A549 (cell line): Measurements from ENCODE around the gene PIH1D1. TPM values are rescaled to one million over a fixed set of nuclear protein-coding genes. Genes with fewer than 3 reads are reported as not detected.

Source experiments
- ATAC-seq, 2 experiments: fragments of 200-7000 bp in 1 of 2; fragments of >200 bp in 1 of 2; cut with Nextera tagmentation in 1 of 2; cut with Tn5 transposase in 1 of 2; 3 replicates each; pipeline versions ENCODE4 v1.8.0 to v1.9.1; 2018 to 2020; ENCODE audit warnings: mild to moderate bottlenecking in 1 of 2, moderate library complexity in 1 of 2
- CTCF ChIA-PET: fragments of 300-600 bp; sonication (Branson Sonifier 250); formaldehyde crosslinking; extraction: SDS; loops from one replicate; lab custom pipeline; 2021; ENCODE audit warnings: antibody characterized with exemption, inconsistent platforms; lab: Yijun Ruan, JAX
- POLR2A ChIA-PET: fragments of 350-600 bp; formaldehyde crosslinking; extraction: SDS; loops from one replicate; lab custom pipeline; 2021; ENCODE audit warnings: antibody characterized with exemption, inconsistent platforms; lab: Yijun Ruan, JAX
- DNase-seq, 2 experiments: peaks; one replicate each; pipeline versions ENCODE4 v3.0.0 to v3.0.0-alpha.2; 2011 to 2016; ENCODE audit warnings: low read depth in 1 of 2, low spot score in 1 of 2
- FAIRE-seq: peaks from 2 replicates; lab custom pipeline; 2011; peaks lifted over from hg19 to GRCh38; lab: Jason Lieb, UNC
- H3K27ac ChIP-seq, 2 experiments: fragments of >200 bp; sonication (Bioruptor Twin); formaldehyde crosslinking; 3 replicates each; pipeline ENCODE4 v1.5.1; 2016 to 2017
- H3K4me1 ChIP-seq: fragments of >200 bp; sonication (Bioruptor Twin); formaldehyde crosslinking; 3 replicates; pipeline ENCODE4 v1.6.1; 2016
- H3K4me2 ChIP-seq: fragments of >200 bp; sonication (Bioruptor Twin); formaldehyde crosslinking; 3 replicates; pipeline ENCODE4 v1.6.1; 2016
- H3K4me3 ChIP-seq: fragments of >200 bp; sonication (Bioruptor Twin); formaldehyde crosslinking; 3 replicates; pipeline ENCODE4 v1.5.1; 2016
- H3K9me3 ChIP-seq: fragments of >200 bp; sonication (Bioruptor Twin); formaldehyde crosslinking; 3 replicates; pipeline ENCODE4 v1.6.1; 2016
- BCL3 ChIP-seq: fragments of >200 bp; sonication (Bioruptor Twin); formaldehyde crosslinking; IDR thresholded peaks from 3 replicates; pipeline ENCODE4 v1.6.1; 2016
- BHLHE40 ChIP-seq: IDR thresholded peaks from 2 replicates; pipeline ENCODE4 v1.6.1; 2012; ENCODE audit warnings: low read depth, low read length, inconsistent platforms
- EHMT2 ChIP-seq: fragments of 200-600 bp; sonication (generic); IDR thresholded peaks from 2 replicates; pipeline ENCODE4 v1.6.1; 2016; ENCODE audit warnings: antibody characterized with exemption, low read depth, mild to moderate bottlenecking, moderate library complexity
- ESRRA ChIP-seq: fragments of 150-350 bp; IDR thresholded peaks from 2 replicates; pipeline ENCODE4 v1.6.1; 2014; ENCODE audit warnings: mild to moderate bottlenecking, low read length, borderline replicate concordance
- FOSB ChIP-seq: fragments of 250-450 bp; sonication (Bioruptor Pico); IDR thresholded peaks from 2 replicates; pipeline ENCODE4 v1.5.0; 2020; ENCODE audit warnings: mild to moderate bottlenecking, moderate library complexity
- HES2 ChIP-seq: fragments of >200 bp; sonication (Bioruptor Twin); formaldehyde crosslinking; IDR thresholded peaks from 2 replicates; pipeline ENCODE4 v1.6.1; 2016
- HEYL ChIP-seq: fragments of 250-450 bp; sonication (Bioruptor Pico); IDR thresholded peaks from 2 replicates; pipeline ENCODE4 v1.8.0; 2021; ENCODE audit warnings: mild to moderate bottlenecking, moderate library complexity
- HOXA7 ChIP-seq: fragments of 250-450 bp; sonication (Bioruptor Pico); IDR thresholded peaks from 2 replicates; pipeline ENCODE4 v1.5.0; 2020; ENCODE audit warnings: mild to moderate bottlenecking, moderate library complexity
- HOXB13 ChIP-seq: fragments of 250-450 bp; sonication (Bioruptor Pico); IDR thresholded peaks from 2 replicates; pipeline ENCODE4 v1.5.0; 2020; ENCODE audit warnings: low read depth, mild to moderate bottlenecking, moderate library complexity
- HOXB5 ChIP-seq: fragments of 250-450 bp; sonication (Bioruptor Pico); IDR thresholded peaks from 2 replicates; pipeline ENCODE4 v1.5.0; 2020; ENCODE audit warnings: mild to moderate bottlenecking, moderate library complexity
- JUN ChIP-seq, 2 experiments: fragments of >200 bp; sonication (Bioruptor Twin); formaldehyde crosslinking; IDR thresholded peaks; 2 replicates in 1 of 2; 3 replicates in 1 of 2; pipeline ENCODE4 v1.6.1; 2016 to 2017
- JUNB ChIP-seq: fragments of >200 bp; sonication (Bioruptor Twin); formaldehyde crosslinking; IDR thresholded peaks from 2 replicates; pipeline ENCODE4 v1.6.1; 2016
- KDM1A ChIP-seq: fragments of 200-600 bp; sonication (generic); IDR thresholded peaks from 2 replicates; pipeline ENCODE4 v1.6.1; 2016; ENCODE audit warnings: low read depth, mild to moderate bottlenecking
- KDM5A ChIP-seq: fragments of 200-600 bp; sonication (generic); IDR thresholded peaks from 2 replicates; pipeline ENCODE4 v1.6.1; 2016; ENCODE audit warnings: antibody characterized with exemption, mild to moderate bottlenecking
- MAZ ChIP-seq: fragments of 150-350 bp; IDR thresholded peaks from 2 replicates; pipeline ENCODE4 v1.6.1; 2014; ENCODE audit warnings: antibody characterized with exemption, low read depth, low read length, borderline replicate concordance
- PHF8 ChIP-seq: fragments of 200-600 bp; sonication (generic); IDR thresholded peaks from 2 replicates; pipeline ENCODE4 v1.6.1; 2016; ENCODE audit warnings: low read depth, mild to moderate bottlenecking, antibody characterized with exemption, moderate library complexity, borderline replicate concordance
- RAD21 ChIP-seq, 2 experiments: fragments of >200 bp in 1 of 2; sonication (Bioruptor Twin) in 1 of 2; formaldehyde crosslinking in 1 of 2; IDR thresholded peaks in 1 of 2; conservative IDR thresholded peaks in 1 of 2; 2 replicates in 1 of 2; 3 replicates in 1 of 2; pipeline ENCODE4 v1.6.1; 2012 to 2018; ENCODE audit warnings: inconsistent platforms in 1 of 2
- RARB ChIP-seq: fragments of 250-450 bp; sonication (Bioruptor Pico); IDR thresholded peaks from 2 replicates; pipeline ENCODE4 v1.8.0; 2021; ENCODE audit warnings: mild to moderate bottlenecking, moderate library complexity
- REST ChIP-seq: fragments of 200-600 bp; sonication (generic); IDR thresholded peaks from 2 replicates; pipeline ENCODE4 v1.6.1; 2016; ENCODE audit warnings: antibody characterized with exemption, mild to moderate bottlenecking, moderate library complexity
- RFX5 ChIP-seq: fragments of 450-650 bp; IDR thresholded peaks from 2 replicates; pipeline ENCODE4 v1.7.1; 2014; ENCODE audit warnings: antibody characterized with exemption, mild to moderate bottlenecking, moderate library complexity
- RNF2 ChIP-seq: fragments of 200-600 bp; sonication (generic); IDR thresholded peaks from 2 replicates; pipeline ENCODE4 v1.6.1; 2016; ENCODE audit warnings: low read depth, mild to moderate bottlenecking, antibody characterized with exemption, moderate library complexity, borderline replicate concordance
- TFCP2L1 ChIP-seq: fragments of 250-450 bp; sonication (Bioruptor Pico); IDR thresholded peaks from 2 replicates; pipeline ENCODE4 v1.5.0; 2021; ENCODE audit warnings: mild to moderate bottlenecking
- WGBS: methylation state at CpG from one replicate; pipeline ENCODE4 v1.1.6; 2017; ENCODE audit errors: missing lambda C conversion rate; 5-methylcytosine and 5-hydroxymethylcytosine counted together
- polyA plus RNA-seq, 4 experiments: library from polyadenylated mRNA; depleted of rRNA in 3 of 4; stranded (reverse); fragments of >200 nt; fragmentation: RNase III in 1 of 4; extraction: RNeasy Plus Mini Kit Qiagen cat#74134 plus additional on column Dnase treatment in 1 of 4; gene quantifications; 2 replicates in 3 of 4; 3 replicates in 1 of 4; pipeline ENCODE4 v1.2.3, GENCODE V29; 2011 to 2017

Gene PIH1D1
- polyA plus RNA-seq, 2 of the 4 experiments (the other 2 are of a cell fraction), result 89.7 to 114 TPM

GRCh38 chr19:49497047-49497788 is 45.6 kb upstream of the PIH1D1 start (continued):
- TF ChIP-seq RFX5 (no peak), KDM5A (no peak)

GRCh38 chr19:49496574-49497008 is 45.0 kb upstream of the PIH1D1 start:
- WGBS, result 1% methylated on average over 11 of the region's 11 CpGs
- peak overlapping the region; percentile 97 for H3K4me3 ChIP-seq
- CTCF ChIA-PET, result interaction anchor here (0.6 to 1.7 kb wide), 3 partner anchors 10 to 74 kb away, joined by 3 to 5 read pairs (median 5); no protein-coding TSS in a partner anchor
- DNase-seq (no peak), FAIRE-seq (no peak)
- POLR2A ChIA-PET, result interaction anchor here (1.0 to 1.7 kb wide), 11 partner anchors 9 to 180 kb away, joined by 3 to 13 read pairs (median 6); partner anchors contain the start of genes NOSIP, PIH1D1, PRMT1 and PRRG2
- peaks cover 38% of the 10 kb centered on the region for H3K4me1 ChIP-seq
- peak overlapping the region; percentile 89 for H3K4me2 ChIP-seq
- TF ChIP-seq JUNB, result no peak
- TF ChIP-seq REST, result no peak
- no peak for TF ChIP-seq HOXB13 (CRISPR knock-in tag)
- peak; percentile 68; the same call in 1 of the 2 replicates for TF ChIP-seq FOSB
- TF ChIP-seq MAZ, result no peak
- peak; percentile 69 for TF ChIP-seq HOXA7 (CRISPR knock-in tag)
- no peak for TF ChIP-seq RAD21 (conservative IDR thresholded peaks at IDR 0.05 in 1 of 2, IDR thresholded peaks at IDR 0.05 in 1 of 2)
- no peak for TF ChIP-seq KDM1A
- TF ChIP-seq KDM5A, result peak; percentile 25; the same call in 1 of the 2 replicates
- no peak; the same call in none of the 2 replicates for TF ChIP-seq PHF8
- peak; percentile 38; the same call in 1 of the 2 replicates for TF ChIP-seq HOXB5 (CRISPR knock-in tag)
- TF ChIP-seq HEYL (CRISPR knock-in tag), result no peak
- TF ChIP-seq ESRRA, result no peak
- TF ChIP-seq RNF2, result no peak
- no peak for TF ChIP-seq BHLHE40
- no peak for TF ChIP-seq EHMT2
- no peak for TF ChIP-seq HES2
- TF ChIP-seq BCL3, result 0 out of 3 replicates have a peak, but pooled peaks have one; percentile 2
- TF ChIP-seq TFCP2L1 (CRISPR knock-in tag), result no peak
- TF ChIP-seq RARB, result 0 out of 2 replicates have a peak, but pooled peaks have one; percentile 51
- TF ChIP-seq RFX5, result no peak
- peak in 1 of 2 experiments; percentile 14; a peak in 2 of 5 replicates for TF ChIP-seq JUN (IDR thresholded peaks at IDR 0.05)
- TF ChIP-seq, all 56 proteins: peak for 7
- peak overlapping the region; percentile 93 to 97 for H3K27ac ChIP-seq
- H3K9me3 ChIP-seq, result no peaks in the 10 kb centered on the region
- no peak for ATAC-seq
